ENCODE measurements around the gene GEMIN7. TPM values are rescaled to one million over a fixed set of nuclear protein-coding genes. Genes with fewer than 3 reads are reported as not detected.
A peak's percentile ranks its signal among the peaks of the same experiment; 100 is the strongest.

The GEMIN7 gene
- polyA plus RNA-seq, 1 donor (not counting 4 experiments of a cell fraction or from before 2014, with no cell fraction given) = 23.7 TPM

DNA sequence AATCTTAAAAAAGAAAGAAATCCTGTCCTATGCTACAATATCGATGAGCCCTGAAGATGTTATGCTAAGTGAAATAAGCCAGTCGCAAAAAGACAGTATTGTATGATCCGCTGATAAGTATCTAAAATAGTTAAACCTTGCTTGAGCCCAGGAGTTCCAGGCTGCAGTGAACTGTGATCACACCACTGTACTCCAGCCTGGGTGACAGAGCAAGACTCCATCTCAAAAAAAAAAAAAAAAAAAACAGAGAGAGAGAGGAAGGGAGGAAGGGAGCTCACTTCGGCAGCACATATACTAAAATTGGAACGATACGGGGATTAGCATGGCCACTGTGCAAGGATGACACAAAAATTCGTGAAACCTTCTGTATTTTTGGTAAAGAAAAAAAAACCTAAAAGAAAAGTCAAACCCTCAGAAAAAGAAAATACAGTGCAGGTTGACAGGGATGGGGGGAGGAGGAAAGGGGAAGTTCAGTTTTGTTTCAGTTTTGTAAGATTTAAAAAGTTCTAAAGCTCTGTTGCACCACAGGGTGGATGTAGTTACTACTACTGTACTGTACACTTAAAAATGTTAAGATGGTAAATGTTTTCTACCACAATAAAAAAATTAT, 31.8 kb upstream of the GEMIN7 start:
- dilution Hi-C loops (cut with MboI; ENCODE audit: extremely low pct_ligation_motif_present, low sequenced_read_pairs) = no loop called here

DNA sequence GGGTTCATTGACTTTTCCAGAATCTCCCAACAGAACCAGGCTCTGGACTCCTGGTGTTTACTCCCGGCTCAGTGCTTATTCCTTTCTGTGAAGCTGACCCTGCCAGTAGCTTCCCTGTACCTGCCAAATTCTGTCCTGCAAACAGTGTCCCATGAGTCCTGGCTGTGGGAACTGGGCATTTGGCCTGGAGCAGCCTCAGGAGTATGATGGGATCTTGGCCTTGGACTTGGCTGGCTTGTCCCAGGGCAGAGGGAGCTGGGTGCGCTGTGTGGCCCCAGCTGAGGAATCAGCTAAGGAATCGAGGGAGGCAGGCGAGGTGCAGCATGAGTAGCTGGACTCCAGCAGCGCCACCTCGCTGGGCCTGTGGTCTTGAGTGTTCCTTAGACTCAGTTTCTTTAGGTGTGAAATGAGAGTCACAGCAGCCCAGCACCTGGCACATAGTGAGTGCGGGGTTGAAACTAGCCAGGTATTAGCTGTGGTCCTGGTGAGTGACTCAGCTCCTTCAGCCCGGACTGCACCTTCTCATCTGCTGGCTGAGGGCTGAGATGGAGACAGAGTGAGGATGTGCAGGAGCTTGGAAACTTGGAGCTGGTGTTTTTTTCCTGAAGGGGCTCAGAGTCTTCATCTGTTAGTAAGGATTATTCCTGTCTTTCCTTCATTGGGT, 29.9 kb upstream of the GEMIN7 start:
- H3K9me3 ChIP-seq (ENCODE audit: control insufficient read depth, low read depth, low read length) = no peaks in the 10 kb centered on the region
- H3K9ac ChIP-seq (ENCODE audit: control insufficient read depth, extremely low read depth, insufficient read depth, low read length) = no peak overlapping the region
- peaks cover 28% of the 10 kb centered on the region for H3K4me1 ChIP-seq (ENCODE audit: control insufficient read depth, extremely low read depth, insufficient read depth, low read length)
- H3K79me2 ChIP-seq (ENCODE audit: control insufficient read depth, insufficient read depth, low read length) = peaks cover 52% of the 10 kb centered on the region
- H3K36me3 ChIP-seq (ENCODE audit: control insufficient read depth in 2 of 2, extremely low read depth in 1 of 2, insufficient read depth in 2 of 2, low read length in 2 of 2) = peaks cover 13 to 28% of the 10 kb centered on the region in 2 experiments
- FAIRE-seq = peak; percentile 62
- dilution Hi-C loops (cut with MboI; ENCODE audit: extremely low pct_ligation_motif_present, low sequenced_read_pairs) = no loop called here
- no peak overlapping the region for H3K4me3 ChIP-seq (ENCODE audit: control insufficient read depth in 2 of 3, extremely low read depth in 1 of 3, insufficient read depth in 2 of 3, low read depth in 1 of 3, low read length in 3 of 3)
- no peaks in the 10 kb centered on the region for H3K27me3 ChIP-seq (ENCODE audit: control insufficient read depth, extremely low read depth, insufficient read depth, low read length)
- H4K20me1 ChIP-seq (ENCODE audit: control insufficient read depth, extremely low read depth, insufficient read depth, low read length) = peaks cover 22% of the 10 kb centered on the region
- no peak for DNase-seq (ENCODE audit: low read depth, low spot score)
- peak overlapping the region; percentile 15 for H3K27ac ChIP-seq (ENCODE audit: control insufficient read depth, insufficient read depth, low read length)
- H3K9me1 ChIP-seq (ENCODE audit: control insufficient read depth, extremely low read depth, insufficient read depth, low read length) = peaks cover 3% of the 10 kb centered on the region
- peak overlapping the region; percentile 29 for H3K4me2 ChIP-seq (ENCODE audit: control insufficient read depth, extremely low read depth, insufficient read depth, low read depth, low read length)
- TF ChIP-seq, protein P1, sequence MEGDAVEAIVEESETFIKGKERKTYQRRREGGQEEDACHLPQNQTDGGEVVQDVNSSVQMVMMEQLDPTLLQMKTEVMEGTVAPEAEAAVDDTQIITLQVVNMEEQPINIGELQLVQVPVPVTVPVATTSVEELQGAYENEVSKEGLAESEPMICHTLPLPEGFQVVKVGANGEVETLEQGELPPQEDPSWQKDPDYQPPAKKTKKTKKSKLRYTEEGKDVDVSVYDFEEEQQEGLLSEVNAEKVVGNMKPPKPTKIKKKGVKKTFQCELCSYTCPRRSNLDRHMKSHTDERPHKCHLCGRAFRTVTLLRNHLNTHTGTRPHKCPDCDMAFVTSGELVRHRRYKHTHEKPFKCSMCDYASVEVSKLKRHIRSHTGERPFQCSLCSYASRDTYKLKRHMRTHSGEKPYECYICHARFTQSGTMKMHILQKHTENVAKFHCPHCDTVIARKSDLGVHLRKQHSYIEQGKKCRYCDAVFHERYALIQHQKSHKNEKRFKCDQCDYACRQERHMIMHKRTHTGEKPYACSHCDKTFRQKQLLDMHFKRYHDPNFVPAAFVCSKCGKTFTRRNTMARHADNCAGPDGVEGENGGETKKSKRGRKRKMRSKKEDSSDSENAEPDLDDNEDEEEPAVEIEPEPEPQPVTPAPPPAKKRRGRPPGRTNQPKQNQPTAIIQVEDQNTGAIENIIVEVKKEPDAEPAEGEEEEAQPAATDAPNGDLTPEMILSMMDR (optimal IDR thresholded peaks at IDR 0.05 in 1 of 3, IDR thresholded peaks at IDR 0.05 in 1 of 3, conservative IDR thresholded peaks at IDR 0.05 in 1 of 3; ENCODE audit: extremely low read depth in 1 of 3, insufficient read depth in 2 of 3, low read length in 3 of 3) = peak in 1 of 3 experiments; percentile 5
- TF ChIP-seq EZH2 (IDR thresholded peaks at IDR 0.05; ENCODE audit: low read length) = no peak
- no peak overlapping the region for H2AFZ ChIP-seq (ENCODE audit: control insufficient read depth, low read length)

More for the DNA sequence above, 31.8 kb upstream of the GEMIN7 start:
- no peak for DNase-seq (ENCODE audit: low read depth, low spot score)
- Histone ChIP-seq H3K36me3 (ENCODE audit: control insufficient read depth in 2 of 2, extremely low read depth in 1 of 2, insufficient read depth in 2 of 2, low read length in 2 of 2) (peaks cover 16 to 22% of the 10 kb centered on the region in 2 experiments), H3K4me3 (ENCODE audit: control insufficient read depth in 2 of 3, extremely low read depth in 1 of 3, insufficient read depth in 2 of 3, low read depth in 1 of 3, low read length in 3 of 3) (no peak overlapping the region), H3K79me2 (ENCODE audit: control insufficient read depth, insufficient read depth, low read length) (peaks cover 60% of the 10 kb centered on the region), H3K4me1 (ENCODE audit: control insufficient read depth, extremely low read depth, insufficient read depth, low read length) (peaks cover 25% of the 10 kb centered on the region), H3K9me3 (ENCODE audit: control insufficient read depth, low read depth, low read length) (no peaks in the 10 kb centered on the region), H4K20me1 (ENCODE audit: control insufficient read depth, extremely low read depth, insufficient read depth, low read length) (peaks cover 22% of the 10 kb centered on the region), H3K27ac (ENCODE audit: control insufficient read depth, insufficient read depth, low read length) (no peak overlapping the region), H3K27me3 (ENCODE audit: control insufficient read depth, extremely low read depth, insufficient read depth, low read length) (no peaks in the 10 kb centered on the region), H3K9me1 (ENCODE audit: control insufficient read depth, extremely low read depth, insufficient read depth, low read length) (peaks cover 3% of the 10 kb centered on the region), H3K4me2 (ENCODE audit: control insufficient read depth, extremely low read depth, insufficient read depth, low read depth, low read length) (no peak overlapping the region), H3K9ac (ENCODE audit: control insufficient read depth, extremely low read depth, insufficient read depth, low read length) (no peak overlapping the region), H2AFZ (ENCODE audit: control insufficient read depth, low read length) (no peak overlapping the region)
- no peak for FAIRE-seq
- TF ChIP-seq, protein P1 (optimal IDR thresholded peaks at IDR 0.05 in 1 of 3, IDR thresholded peaks at IDR 0.05 in 1 of 3, conservative IDR thresholded peaks at IDR 0.05 in 1 of 3; ENCODE audit: extremely low read depth in 1 of 3, insufficient read depth in 2 of 3, low read length in 3 of 3) = no peak
- no peak for TF ChIP-seq EZH2 (IDR thresholded peaks at IDR 0.05; ENCODE audit: low read length)
